SK-N-SH (cell line): Measurements from ENCODE around the gene OGG1. TPM values are rescaled to one million over a fixed set of nuclear protein-coding genes. Genes with fewer than 3 reads are reported as not detected.
A peak's percentile ranks its signal among the peaks of the same experiment; 100 is the strongest.

Source experiments
- CTCF ChIA-PET: fragments of 300-600, 350-600 bp; formaldehyde crosslinking; extraction: SDS; loops from one replicate; lab custom pipeline; 2021; lab: Yijun Ruan, JAX
- POLR2A ChIA-PET: fragments of 350-600 bp; sonication (Branson Sonifier 250); formaldehyde crosslinking; extraction: SDS; loops from one replicate; lab custom pipeline; 2020; ENCODE audit warnings: antibody characterized with exemption, inconsistent platforms; lab: Yijun Ruan, JAX
- DNase-seq: peaks from one replicate; pipeline ENCODE4 v3.0.0; 2012
- H2AFZ ChIP-seq: fragments of 200-600 bp; sonication (generic); 2 replicates; pipeline ENCODE4 v1.8.1; 2016; ENCODE audit warnings: antibody characterized with exemption, mild to moderate bottlenecking, low read depth
- H3F3A ChIP-seq: fragments of 200-600 bp; sonication (generic); replicated peaks from 2 replicates; pipeline ENCODE3; 2016; ENCODE audit warnings: antibody characterized with exemption, mild to moderate bottlenecking; ENCODE audit not compliant: insufficient read depth
- H3K27ac ChIP-seq, 2 experiments: fragments of 200-500 bp in 1 of 2; fragments of 200-600 bp in 1 of 2; sonication (Bioruptor generic) in 1 of 2; sonication (generic), shearing (Covaris generic) in 1 of 2; 2 replicates each; pipeline versions ENCODE4 v1.5.1 to v1.6.1; 2014 to 2016; ENCODE audit warnings: low read depth in 2 of 2, inconsistent platforms in 1 of 2, low read length in 1 of 2, mild to moderate bottlenecking in 1 of 2, mixed read lengths in 1 of 2
- H3K27me3 ChIP-seq: fragments of 200-600 bp; sonication (generic), shearing (Covaris generic); 2 replicates; pipeline ENCODE4 v1.6.1; 2016; ENCODE audit warnings: mixed run types; ENCODE audit not compliant: insufficient read depth
- H3K36me3 ChIP-seq, 2 experiments: fragments of 200-500 bp in 1 of 2; fragments of 200-600 bp in 1 of 2; sonication (Bioruptor generic) in 1 of 2; sonication (generic) in 1 of 2; replicated peaks in 1 of 2; 2 replicates each; pipeline versions ENCODE3 to v1.5.1; 2014 to 2016; ENCODE audit warnings: low read length in 1 of 2, mild to moderate bottlenecking in 1 of 2; ENCODE audit not compliant: insufficient read depth in 2 of 2, control insufficient read depth in 1 of 2
- H3K4me1 ChIP-seq, 2 experiments: fragments of 200-500 bp in 1 of 2; fragments of 200-600 bp in 1 of 2; sonication (Bioruptor generic) in 1 of 2; sonication (generic), shearing (Covaris generic) in 1 of 2; 2 replicates each; pipeline versions ENCODE4 v1.5.1 to v1.6.1; 2014 to 2016; ENCODE audit warnings: low read depth in 1 of 2, low read length in 1 of 2, mixed run types in 1 of 2; ENCODE audit not compliant: insufficient read depth in 2 of 2, control insufficient read depth in 1 of 2
- H3K4me2 ChIP-seq: fragments of 200-600 bp; sonication (generic), shearing (Covaris generic); 2 replicates; pipeline ENCODE4 v1.6.1; 2017; ENCODE audit warnings: mixed run types
- H3K4me3 ChIP-seq, 2 experiments: fragments of 200-500 bp in 1 of 2; fragments of 200-600 bp in 1 of 2; sonication (Bioruptor generic) in 1 of 2; sonication (generic), shearing (Covaris generic) in 1 of 2; 2 replicates each; pipeline versions ENCODE4 v1.5.1 to v1.8.1; 2014 to 2016; ENCODE audit warnings: low read depth in 2 of 2, inconsistent platforms in 1 of 2, low read length in 1 of 2, mild to moderate bottlenecking in 1 of 2, mixed read lengths in 1 of 2, moderate library complexity in 1 of 2
- H3K79me2 ChIP-seq: fragments of 200-600 bp; sonication (generic); 2 replicates; pipeline ENCODE4 v1.8.1; 2017; ENCODE audit warnings: mild to moderate bottlenecking; ENCODE audit not compliant: insufficient read depth
- H3K9ac ChIP-seq: fragments of 200-600 bp; sonication (generic); 2 replicates; pipeline ENCODE4 v1.6.1; 2017; ENCODE audit warnings: mixed run types
- H3K9me2 ChIP-seq: fragments of 200-600 bp; sonication (generic); 2 replicates; pipeline ENCODE4 v1.6.1; 2017; ENCODE audit warnings: mixed run types
- H3K9me3 ChIP-seq: fragments of 200-600 bp; sonication (generic); 2 replicates; pipeline ENCODE4 v1.6.1; 2017; ENCODE audit warnings: mixed run types, mild to moderate bottlenecking, moderate library complexity
- H4K20me1 ChIP-seq: fragments of 200-600 bp; sonication (generic); 2 replicates; pipeline ENCODE4 v1.6.1; 2017; ENCODE audit warnings: mild to moderate bottlenecking, mixed run types; ENCODE audit not compliant: insufficient read depth
- ELF1 ChIP-seq: IDR thresholded peaks from 2 replicates; pipeline ENCODE4 v1.4.0; 2012
- EZH2phosphoT487 ChIP-seq: fragments of 200-600 bp; sonication (generic); IDR thresholded peaks from 2 replicates; pipeline ENCODE4 v1.6.1; 2017; ENCODE audit warnings: low read depth, mixed run types, mild to moderate bottlenecking, antibody characterized with exemption, moderate library complexity, borderline replicate concordance
- FOXJ3 ChIP-seq: sonication (generic); formaldehyde crosslinking; IDR thresholded peaks from 2 replicates; pipeline ENCODE4 v1.5.1; 2020; ENCODE audit warnings: mild to moderate bottlenecking, missing genetic modification reagents
- JUND ChIP-seq: IDR thresholded peaks from 2 replicates; pipeline ENCODE4 v1.4.0; 2012
- MEF2A ChIP-seq: IDR thresholded peaks from 2 replicates; pipeline ENCODE4 v1.4.0; 2012; ENCODE audit warnings: low read depth, borderline replicate concordance
- MXI1 ChIP-seq: IDR thresholded peaks from 2 replicates; pipeline ENCODE4 v1.6.1; 2012; ENCODE audit warnings: mild to moderate bottlenecking, low read depth, low read length, improper control_type of control experiment
- NRF1 ChIP-seq: IDR thresholded peaks from 2 replicates; pipeline ENCODE4 v1.6.1; 2012; ENCODE audit warnings: low read depth, mild to moderate bottlenecking, low read length
- RCOR1 ChIP-seq: fragments of 150-350 bp; IDR thresholded peaks from 2 replicates; pipeline ENCODE4 v1.6.1; 2017; ENCODE audit warnings: antibody characterized with exemption, low read length
- RXRA ChIP-seq: IDR thresholded peaks from 2 replicates; pipeline ENCODE4 v1.4.0; 2012; ENCODE audit warnings: low read depth, mild to moderate bottlenecking, borderline replicate concordance
- SIN3A ChIP-seq: IDR thresholded peaks from 2 replicates; pipeline ENCODE4 v1.6.1; 2012; ENCODE audit warnings: low read depth, mild to moderate bottlenecking, low read length, moderate library complexity, borderline replicate concordance
- TCF12 ChIP-seq: IDR thresholded peaks from 2 replicates; pipeline ENCODE4 v1.4.0; 2012
- WGBS: methylation state at CpG from one replicate; pipeline ENCODE4 v1.1.6; 2017; ENCODE audit warnings: low lambda C conversion rate; 5-methylcytosine and 5-hydroxymethylcytosine counted together
- polyA plus RNA-seq, 3 experiments: library from polyadenylated mRNA; depleted of rRNA; stranded (reverse); fragments of >200 nt; gene quantifications; 2 replicates each; pipeline ENCODE4 v1.2.3, GENCODE V29; 2012
- TF ChIP-seq, protein P1 (sequence below): IDR thresholded peaks from 2 replicates; pipeline ENCODE4 v1.4.0; 2012; ENCODE audit warnings: low read depth
- TF ChIP-seq, protein P2 (sequence below): fragments of 150-350 bp; IDR thresholded peaks from 2 replicates; pipeline ENCODE4 v1.6.1; 2016; ENCODE audit warnings: mild to moderate bottlenecking, low read depth, low read length
- TF ChIP-seq, protein P3 (sequence below): IDR thresholded peaks from 2 replicates; pipeline ENCODE4 v1.6.1; 2012; ENCODE audit warnings: mild to moderate bottlenecking, low read depth, low read length, moderate library complexity

Gene OGG1
- polyA plus RNA-seq, 1 of the 3 experiments (the other 2 are of a cell fraction), result 26.8 TPM

DNA sequence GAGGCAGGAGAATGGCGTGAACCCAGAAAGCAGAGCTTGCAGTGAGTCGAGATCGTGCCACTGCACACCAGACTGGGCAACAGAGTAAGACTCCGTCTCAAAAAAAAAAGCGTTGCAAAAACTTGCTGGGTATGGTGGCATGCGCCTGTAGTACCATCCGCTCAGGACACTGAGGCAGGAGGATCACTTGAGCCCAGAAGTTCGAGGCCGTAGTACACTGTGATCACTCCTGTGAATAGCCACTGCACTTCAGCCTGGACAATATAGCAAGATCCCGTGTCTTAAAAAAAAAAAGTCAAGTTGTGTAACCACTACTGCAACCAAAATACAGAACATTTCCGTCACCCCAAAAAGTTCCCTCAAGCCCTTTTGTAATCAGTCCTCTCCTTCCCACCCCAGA lies 44.6 kb downstream of the OGG1 start:
- H3K27me3 ChIP-seq, result no peaks in the 10 kb centered on the region
- ChIA-PET POLR2A (interaction anchor here (0.7 kb wide), 1 partner anchor 428 kb away, joined by 3 read pairs; no protein-coding TSS in a partner anchor), CTCF (no interaction called here)
- peaks cover 39 to 50% of the 10 kb centered on the region in 2 experiments for H3K36me3 ChIP-seq
- H2AFZ ChIP-seq, result no peak overlapping the region
- peaks cover 17% of the 10 kb centered on the region; the same call in 1 of the 2 replicates for H4K20me1 ChIP-seq
- H3K4me3 ChIP-seq, result peak overlapping the region in 1 of 2 experiments; percentile 96; a peak in 1 of 4 replicates
- H3F3A ChIP-seq, result no peaks in the 10 kb centered on the region
- no peak for TF ChIP-seq FOXJ3 (CRISPR knock-in tag)
- no peak for TF ChIP-seq RCOR1
- no peak for TF ChIP-seq ELF1
- TF ChIP-seq, protein P1, sequence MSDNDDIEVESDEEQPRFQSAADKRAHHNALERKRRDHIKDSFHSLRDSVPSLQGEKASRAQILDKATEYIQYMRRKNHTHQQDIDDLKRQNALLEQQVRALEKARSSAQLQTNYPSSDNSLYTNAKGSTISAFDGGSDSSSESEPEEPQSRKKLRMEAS, result no peak
- TF ChIP-seq, protein P2, sequence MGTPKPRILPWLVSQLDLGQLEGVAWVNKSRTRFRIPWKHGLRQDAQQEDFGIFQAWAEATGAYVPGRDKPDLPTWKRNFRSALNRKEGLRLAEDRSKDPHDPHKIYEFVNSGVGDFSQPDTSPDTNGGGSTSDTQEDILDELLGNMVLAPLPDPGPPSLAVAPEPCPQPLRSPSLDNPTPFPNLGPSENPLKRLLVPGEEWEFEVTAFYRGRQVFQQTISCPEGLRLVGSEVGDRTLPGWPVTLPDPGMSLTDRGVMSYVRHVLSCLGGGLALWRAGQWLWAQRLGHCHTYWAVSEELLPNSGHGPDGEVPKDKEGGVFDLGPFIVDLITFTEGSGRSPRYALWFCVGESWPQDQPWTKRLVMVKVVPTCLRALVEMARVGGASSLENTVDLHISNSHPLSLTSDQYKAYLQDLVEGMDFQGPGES, result no peak
- no peak for TF ChIP-seq MXI1
- TF ChIP-seq RXRA, result no peak
- no peak for TF ChIP-seq NRF1
- TF ChIP-seq, protein P3, sequence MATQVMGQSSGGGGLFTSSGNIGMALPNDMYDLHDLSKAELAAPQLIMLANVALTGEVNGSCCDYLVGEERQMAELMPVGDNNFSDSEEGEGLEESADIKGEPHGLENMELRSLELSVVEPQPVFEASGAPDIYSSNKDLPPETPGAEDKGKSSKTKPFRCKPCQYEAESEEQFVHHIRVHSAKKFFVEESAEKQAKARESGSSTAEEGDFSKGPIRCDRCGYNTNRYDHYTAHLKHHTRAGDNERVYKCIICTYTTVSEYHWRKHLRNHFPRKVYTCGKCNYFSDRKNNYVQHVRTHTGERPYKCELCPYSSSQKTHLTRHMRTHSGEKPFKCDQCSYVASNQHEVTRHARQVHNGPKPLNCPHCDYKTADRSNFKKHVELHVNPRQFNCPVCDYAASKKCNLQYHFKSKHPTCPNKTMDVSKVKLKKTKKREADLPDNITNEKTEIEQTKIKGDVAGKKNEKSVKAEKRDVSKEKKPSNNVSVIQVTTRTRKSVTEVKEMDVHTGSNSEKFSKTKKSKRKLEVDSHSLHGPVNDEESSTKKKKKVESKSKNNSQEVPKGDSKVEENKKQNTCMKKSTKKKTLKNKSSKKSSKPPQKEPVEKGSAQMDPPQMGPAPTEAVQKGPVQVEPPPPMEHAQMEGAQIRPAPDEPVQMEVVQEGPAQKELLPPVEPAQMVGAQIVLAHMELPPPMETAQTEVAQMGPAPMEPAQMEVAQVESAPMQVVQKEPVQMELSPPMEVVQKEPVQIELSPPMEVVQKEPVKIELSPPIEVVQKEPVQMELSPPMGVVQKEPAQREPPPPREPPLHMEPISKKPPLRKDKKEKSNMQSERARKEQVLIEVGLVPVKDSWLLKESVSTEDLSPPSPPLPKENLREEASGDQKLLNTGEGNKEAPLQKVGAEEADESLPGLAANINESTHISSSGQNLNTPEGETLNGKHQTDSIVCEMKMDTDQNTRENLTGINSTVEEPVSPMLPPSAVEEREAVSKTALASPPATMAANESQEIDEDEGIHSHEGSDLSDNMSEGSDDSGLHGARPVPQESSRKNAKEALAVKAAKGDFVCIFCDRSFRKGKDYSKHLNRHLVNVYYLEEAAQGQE, result no peak
- no peak for TF ChIP-seq MEF2A
- TF ChIP-seq EZH2phosphoT487, result no peak
- no peak for TF ChIP-seq SIN3A
- no peak for TF ChIP-seq TCF12
- no peak for TF ChIP-seq JUND
- peak overlapping the region; percentile 83 for H3K4me2 ChIP-seq
- DNase-seq, result no peak
- no peak overlapping the region for H3K9ac ChIP-seq
- H3K4me1 ChIP-seq, result peaks cover 10 to 13% of the 10 kb centered on the region in 2 experiments; a peak in 1 of 4 replicates
- no peaks in the 10 kb centered on the region for H3K9me3 ChIP-seq
- no peaks in the 10 kb centered on the region for H3K9me2 ChIP-seq
- H3K27ac ChIP-seq, result no peak overlapping the region; a peak in 1 of 4 replicates
- H3K79me2 ChIP-seq, result peaks cover 84% of the 10 kb centered on the region
- WGBS, result 95% methylated on average over 11 of the region's 11 CpGs
